ENCODE results near the gene ZBP1.

Gene ZBP1

GRCh38 chr20:57616143-57616951 lies 3.9 kb downstream of the ZBP1 start:
- no peak for DNase-seq

- DNase-seq, result no peak
These were observed 4.8 kb downstream of the ZBP1 start for GRCh38 chr20:57615445-57615811.

- no peak for DNase-seq
These were observed 5.5 kb downstream of the ZBP1 start for GRCh38 chr20:57614490-57615444.

GRCh38 chr20:57613481-57613921 lies 6.7 kb downstream of the ZBP1 start:
- DNase-seq, result no peak

GRCh38 chr20:57612916-57613315 lies 7.3 kb downstream of the ZBP1 start:
- no peak for DNase-seq

- no peak for DNase-seq
These were observed 7.8 kb downstream of the ZBP1 start for GRCh38 chr20:57612436-57612835.

- DNase-seq, result no peak
These were observed 8.5 kb downstream of the ZBP1 start for GRCh38 chr20:57611586-57612311.

GRCh38 chr20:57610261-57610952 lies 9.8 kb downstream of the ZBP1 start:
- DNase-seq, result no peak

- DNase-seq, result no peak
These were observed 10.4 kb downstream of the ZBP1 start for GRCh38 chr20:57609842-57610167.

GRCh38 chr20:57609086-57609841 lies 11.0 kb downstream of the ZBP1 start:
- DNase-seq, result no peak

GRCh38 chr20:57608516-57608915 lies 11.7 kb downstream of the ZBP1 start:
- DNase-seq, result no peak

- DNase-seq, result no peak
These were observed 14.3 kb downstream of the ZBP1 start for GRCh38 chr20:57605878-57606277.

GRCh38 chr20:57605045-57605444 lies 15.2 kb downstream of the ZBP1 start:
- DNase-seq, result no peak

GRCh38 chr20:57603120-57603519 lies 17.1 kb downstream of the ZBP1 start:
- no peak for DNase-seq

GRCh38 chr20:57601737-57602136 lies 18.5 kb downstream of the ZBP1 start:
- DNase-seq, result no peak

- DNase-seq, result no peak
These were observed 19.0 kb downstream of the ZBP1 start for GRCh38 chr20:57601211-57601570.

- no peak for DNase-seq
These were observed 19.7 kb downstream of the ZBP1 start for GRCh38 chr20:57600320-57601210.

- DNase-seq, result no peak
These were observed 21.7 kb downstream of the ZBP1 start for GRCh38 chr20:57598491-57598890.

GRCh38 chr20:57598060-57598459 lies 22.2 kb downstream of the ZBP1 start:
- DNase-seq, result no peak

GRCh38 chr20:57596998-57597939 lies 23.0 kb downstream of the ZBP1 start:
- DNase-seq, result no peak

All from NCI-H1417 treated with DMSO at 0.1 percent for 48 hours (cell line).